Measurements from ENCODE around the gene OAS2.

DNA sequence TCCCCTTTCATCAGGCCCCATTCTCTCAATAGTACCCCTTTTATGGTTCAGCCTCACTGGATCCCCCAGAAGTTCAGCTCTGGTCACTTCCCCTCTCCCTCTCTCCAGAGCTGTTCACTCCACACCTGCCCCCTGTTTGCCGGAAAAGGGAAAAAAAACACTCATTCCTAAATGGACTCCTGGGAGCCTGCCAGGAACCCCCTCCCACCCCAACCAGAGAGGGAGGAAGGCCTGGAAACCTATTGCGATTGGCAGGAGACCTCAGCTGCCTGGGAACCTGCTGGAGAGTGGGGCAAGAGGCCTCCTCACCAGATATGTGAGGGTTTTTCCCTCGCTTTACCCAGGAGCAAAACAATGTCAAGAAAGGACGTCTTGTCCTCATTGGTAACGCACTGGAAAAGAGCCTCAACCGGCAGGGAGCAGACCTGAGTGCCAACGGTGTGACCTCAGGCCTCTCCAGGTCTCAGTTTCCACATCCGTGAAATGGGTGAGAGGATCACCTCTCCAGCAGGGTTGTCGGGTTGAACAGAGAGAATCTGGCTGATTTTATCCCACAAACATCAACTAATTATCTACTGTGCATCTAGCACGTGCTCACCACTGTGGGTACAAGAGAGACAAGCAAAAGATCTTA, 82.9 kb downstream of the OAS2 start:
- no peak for TF ChIP-seq PTRF (tag; IDR thresholded peaks at IDR 0.05)
- TF ChIP-seq, protein P1, sequence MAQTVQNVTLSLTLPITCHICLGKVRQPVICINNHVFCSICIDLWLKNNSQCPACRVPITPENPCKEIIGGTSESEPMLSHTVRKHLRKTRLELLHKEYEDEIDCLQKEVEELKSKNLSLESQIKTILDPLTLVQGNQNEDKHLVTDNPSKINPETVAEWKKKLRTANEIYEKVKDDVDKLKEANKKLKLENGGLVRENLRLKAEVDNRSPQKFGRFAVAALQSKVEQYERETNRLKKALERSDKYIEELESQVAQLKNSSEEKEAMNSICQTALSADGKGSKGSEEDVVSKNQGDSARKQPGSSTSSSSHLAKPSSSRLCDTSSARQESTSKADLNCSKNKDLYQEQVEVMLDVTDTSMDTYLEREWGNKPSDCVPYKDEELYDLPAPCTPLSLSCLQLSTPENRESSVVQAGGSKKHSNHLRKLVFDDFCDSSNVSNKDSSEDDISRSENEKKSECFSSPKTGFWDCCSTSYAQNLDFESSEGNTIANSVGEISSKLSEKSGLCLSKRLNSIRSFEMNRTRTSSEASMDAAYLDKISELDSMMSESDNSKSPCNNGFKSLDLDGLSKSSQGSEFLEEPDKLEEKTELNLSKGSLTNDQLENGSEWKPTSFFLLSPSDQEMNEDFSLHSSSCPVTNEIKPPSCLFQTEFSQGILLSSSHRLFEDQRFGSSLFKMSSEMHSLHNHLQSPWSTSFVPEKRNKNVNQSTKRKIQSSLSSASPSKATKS (CRISPR knock-in tag; IDR thresholded peaks at IDR 0.05), result no peak
- TF ChIP-seq SMAD1 (IDR thresholded peaks at IDR 0.05; ENCODE audit: low read depth, low read length, partially characterized antibody), result no peak
